Islet of Langerhans (tissue), 1 donor: ENCODE results near the gene STK17A.
A peak's percentile ranks its signal among the peaks of the same experiment; 100 is the strongest.

Source experiments
- FAIRE-seq: peaks from one replicate; lab custom pipeline; 2011; peaks lifted over from hg19 to GRCh38; lab: Jason Lieb, UNC

The STK17A gene

GRCh38 chr7:43637114-43637806 lies 54.4 kb downstream of the STK17A start:
- FAIRE-seq = no peak

DNA sequence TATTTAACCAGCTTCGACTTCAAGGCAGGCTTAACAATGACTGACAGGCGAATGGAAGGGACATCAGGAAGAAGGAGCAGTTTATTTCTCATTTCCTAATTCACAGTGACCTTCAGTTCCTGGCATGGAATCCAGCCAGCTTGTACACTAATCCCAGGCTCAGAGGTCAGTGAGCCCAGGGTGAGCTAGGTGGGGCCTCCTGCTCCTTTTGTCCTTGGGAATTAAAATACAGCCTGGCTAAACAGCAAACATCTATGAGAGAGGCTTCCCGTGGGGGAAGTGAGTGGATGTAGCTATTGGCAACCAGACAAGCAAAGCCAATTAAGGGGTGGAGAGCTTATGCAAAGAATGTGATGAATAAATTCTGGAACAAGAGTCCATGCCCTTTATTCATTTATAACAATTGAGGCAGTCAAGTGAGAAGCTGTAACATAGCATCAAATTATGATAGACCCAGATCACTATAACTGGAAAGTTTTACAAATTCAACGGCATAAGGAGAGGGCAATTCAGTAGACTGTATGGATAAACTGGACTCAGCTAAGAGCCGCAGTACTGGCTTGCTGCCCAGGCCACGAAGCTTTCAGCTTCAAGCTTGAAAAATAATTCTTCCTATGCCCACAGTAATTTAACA lies 57.1 kb downstream of the STK17A start:
- no peak for FAIRE-seq

- FAIRE-seq = no peak
Observed at GRCh38 chr7:43640679-43641078, 57.8 kb downstream of the STK17A start.

- no peak for FAIRE-seq
Observed at GRCh38 chr7:43642897-43643630, 60.2 kb downstream of the STK17A start.

DNA sequence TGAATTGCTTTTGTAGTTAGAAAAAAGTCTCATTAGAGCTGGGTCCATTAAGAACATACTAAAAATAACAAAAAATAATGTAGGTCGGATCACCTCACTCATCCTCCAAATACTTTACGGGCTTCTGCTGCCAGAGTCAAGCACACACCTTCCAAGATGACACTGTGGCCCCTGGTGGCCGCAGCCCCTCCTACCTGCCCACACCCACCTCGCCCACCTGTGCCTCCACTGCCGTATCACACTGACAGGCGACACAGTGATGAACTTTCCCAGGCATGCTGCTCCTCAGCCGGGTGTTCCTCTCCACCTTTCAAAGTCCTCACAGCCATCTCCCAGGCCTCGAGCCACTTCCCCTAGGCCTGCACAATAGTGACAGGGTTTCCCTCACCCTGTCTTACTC lies 60.9 kb downstream of the STK17A start:
- no peak for FAIRE-seq

DNA sequence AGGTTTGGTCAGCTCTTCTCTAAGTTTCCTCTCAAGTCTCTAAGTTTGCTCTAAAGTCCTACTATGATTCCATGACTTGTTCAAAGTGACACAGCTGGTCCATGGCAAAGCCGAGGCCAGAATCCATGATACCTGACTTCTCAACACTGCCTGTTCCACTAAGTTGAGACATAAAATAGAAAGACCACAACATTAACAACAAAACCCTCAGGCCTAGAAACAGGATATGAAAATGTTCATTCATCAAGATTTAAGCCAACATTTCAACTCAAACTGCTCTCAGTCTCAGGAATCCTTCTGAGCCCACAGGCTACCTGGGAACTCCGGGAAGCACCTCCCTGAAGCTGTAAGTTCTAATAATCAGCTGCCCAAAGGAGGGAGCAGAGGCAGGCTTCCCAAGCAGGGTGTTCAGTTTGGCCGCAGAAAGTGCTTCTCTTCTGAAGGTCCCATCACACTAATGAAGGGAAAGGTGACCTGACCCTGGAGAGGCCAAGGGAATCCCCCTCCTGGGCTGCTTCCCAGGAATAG lies 62.9 kb downstream of the STK17A start:
- FAIRE-seq = no peak

GRCh38 chr7:43646603-43647338 lies 63.9 kb downstream of the STK17A start:
- no peak for FAIRE-seq

GRCh38 chr7:43647339-43647672 lies 64.4 kb downstream of the STK17A start:
- no peak for FAIRE-seq

DNA sequence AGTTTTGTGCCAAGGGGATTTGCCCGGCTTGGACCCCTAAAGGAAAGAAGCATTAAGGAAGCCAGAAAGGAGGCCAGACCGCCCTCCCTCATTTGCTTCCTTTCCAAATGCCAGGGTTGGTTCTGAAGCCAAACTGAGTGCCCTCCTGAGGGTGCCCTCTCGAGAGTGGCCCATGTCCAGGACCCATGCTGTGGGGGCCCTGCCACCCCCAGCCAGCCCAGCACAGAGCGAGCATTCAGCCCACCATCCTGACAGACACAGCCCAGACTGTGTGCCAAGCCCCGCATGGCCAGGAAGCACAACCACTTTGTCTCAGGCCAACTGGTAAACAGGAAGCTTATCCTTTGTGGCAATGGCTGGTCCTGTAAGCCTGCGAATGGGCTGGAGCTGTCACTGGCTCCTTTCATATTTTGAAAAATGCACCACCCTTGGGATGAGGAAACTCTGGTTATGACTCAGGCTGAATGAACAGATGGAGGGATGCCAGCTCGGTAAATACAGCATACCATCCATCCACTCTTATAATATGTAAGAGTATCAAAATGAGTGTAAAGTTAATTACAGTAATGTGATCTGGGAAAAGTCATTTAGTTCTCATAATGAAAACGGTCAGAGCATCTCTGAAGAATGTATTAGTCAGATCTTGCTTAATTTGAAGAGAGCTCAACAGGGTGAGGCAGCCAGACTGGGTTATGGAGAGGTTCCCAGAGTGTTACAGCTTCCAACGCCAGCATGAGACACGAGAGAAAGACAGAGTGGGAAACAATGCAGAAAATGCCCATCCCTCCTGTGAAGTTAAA lies 65.0 kb downstream of the STK17A start:
- FAIRE-seq = no peak

DNA sequence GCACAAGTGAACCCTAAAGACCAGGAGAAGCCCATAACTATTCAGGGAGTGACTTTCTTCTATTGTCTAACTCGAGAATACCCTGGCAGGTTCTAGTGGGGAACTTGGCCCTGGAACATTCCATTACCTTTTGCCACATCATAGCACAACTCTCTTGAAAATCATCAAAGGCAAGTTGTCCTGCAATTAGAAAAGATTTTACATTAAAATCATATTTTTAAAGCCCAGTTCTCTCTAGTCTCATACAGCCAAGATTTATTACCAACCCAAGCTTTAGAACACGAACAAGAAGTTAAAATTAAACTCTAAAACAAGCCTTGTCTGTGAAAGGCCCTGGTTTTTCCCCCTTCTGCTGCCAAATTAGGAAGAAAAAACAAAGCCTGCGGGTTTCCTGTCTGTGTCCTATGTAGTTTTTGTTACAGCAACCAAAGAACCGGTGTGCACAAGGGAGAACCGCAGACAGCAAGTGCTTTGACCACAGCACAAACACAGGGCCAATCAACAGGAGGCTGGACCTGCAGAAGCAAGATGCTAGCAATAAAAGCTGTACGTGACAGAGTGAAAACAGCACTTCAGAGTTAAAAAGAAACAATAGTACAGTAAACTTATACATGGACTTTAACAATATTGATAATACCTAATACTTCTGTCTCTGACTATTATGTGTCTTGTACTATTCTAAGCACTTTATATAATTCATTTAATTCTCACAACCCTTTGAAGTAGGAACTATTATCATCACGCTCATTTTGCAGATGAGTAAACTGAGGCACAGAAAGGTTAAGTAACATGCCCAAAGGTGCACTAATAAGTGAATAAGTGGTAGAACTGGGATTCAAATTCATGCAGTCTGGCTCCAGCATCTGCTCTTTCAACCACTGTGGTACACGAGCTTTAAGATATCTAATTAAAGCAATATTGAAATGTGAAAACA lies 65.8 kb downstream of the STK17A start:
- no peak for FAIRE-seq

GRCh38 chr7:43649755-43650274 lies 66.9 kb downstream of the STK17A start:
- FAIRE-seq = no peak

- no peak for FAIRE-seq
Observed at GRCh38 chr7:43650457-43651052, 67.6 kb downstream of the STK17A start.

DNA sequence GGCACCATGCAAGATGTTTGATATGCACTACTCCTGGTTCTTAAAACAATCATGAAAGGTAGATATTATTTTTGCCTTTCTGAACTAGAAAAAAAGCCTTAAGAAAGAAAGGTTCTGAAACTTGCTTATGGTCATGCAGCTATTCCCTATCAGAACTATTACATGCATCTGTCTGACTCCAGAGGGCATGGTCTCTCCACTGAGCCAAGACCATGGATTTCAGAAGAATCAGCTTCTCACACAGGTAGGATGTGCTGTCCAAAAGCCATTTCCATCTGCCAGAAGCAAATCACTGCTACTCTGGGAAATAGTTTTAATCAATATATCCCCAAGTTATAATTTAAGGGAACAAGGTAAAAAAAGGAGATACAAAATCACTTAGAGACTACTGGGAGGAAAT lies 69.5 kb downstream of the STK17A start:
- no peak for FAIRE-seq

DNA sequence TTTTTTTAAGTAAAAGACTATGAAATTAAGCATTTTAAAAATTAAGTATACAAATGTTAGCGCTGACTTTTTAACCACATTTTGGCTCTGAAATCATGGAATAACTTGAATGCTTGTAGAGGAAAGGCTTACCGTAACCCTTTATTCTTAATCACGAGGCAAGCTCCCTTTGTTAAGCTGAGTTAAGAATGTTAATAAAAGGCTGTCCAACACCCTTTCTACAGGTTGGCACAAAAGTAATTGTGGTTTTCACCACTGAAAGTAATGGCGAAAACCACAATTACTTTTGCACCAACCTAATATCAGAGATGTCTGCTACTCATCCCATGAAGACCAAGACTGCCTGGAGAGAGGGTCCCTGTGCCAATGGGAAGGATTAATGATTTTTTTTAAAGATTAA lies 70.6 kb downstream of the STK17A start:
- no peak for FAIRE-seq

DNA sequence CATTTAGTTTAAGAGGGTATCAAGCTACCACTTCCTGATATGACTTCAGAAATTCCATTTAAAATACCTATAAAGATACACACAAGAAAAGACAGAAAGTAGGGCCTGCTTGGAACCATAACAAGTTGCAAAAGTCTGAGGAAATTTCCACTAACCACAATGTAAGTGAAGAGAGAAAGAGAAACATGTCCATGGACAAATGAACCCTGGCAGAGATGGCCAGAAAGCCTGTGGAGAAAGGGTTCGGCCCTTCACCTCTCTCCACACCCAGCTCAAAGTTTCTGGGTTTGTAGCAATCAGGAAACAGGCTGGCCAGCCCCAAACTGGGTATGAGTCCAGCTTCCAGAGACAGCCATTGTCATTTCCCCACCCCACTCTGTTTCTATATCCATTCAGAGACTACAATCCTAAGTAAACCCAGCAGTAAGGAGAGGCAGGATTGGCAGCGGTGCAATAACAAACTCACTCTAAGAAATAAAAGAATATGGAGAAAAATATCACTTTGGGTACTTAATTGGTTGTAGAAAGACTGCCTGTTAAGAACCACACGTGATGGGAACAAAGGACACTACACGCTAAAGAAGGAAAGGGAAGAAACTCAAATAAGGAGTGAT lies 71.1 kb downstream of the STK17A start:
- FAIRE-seq = no peak

DNA sequence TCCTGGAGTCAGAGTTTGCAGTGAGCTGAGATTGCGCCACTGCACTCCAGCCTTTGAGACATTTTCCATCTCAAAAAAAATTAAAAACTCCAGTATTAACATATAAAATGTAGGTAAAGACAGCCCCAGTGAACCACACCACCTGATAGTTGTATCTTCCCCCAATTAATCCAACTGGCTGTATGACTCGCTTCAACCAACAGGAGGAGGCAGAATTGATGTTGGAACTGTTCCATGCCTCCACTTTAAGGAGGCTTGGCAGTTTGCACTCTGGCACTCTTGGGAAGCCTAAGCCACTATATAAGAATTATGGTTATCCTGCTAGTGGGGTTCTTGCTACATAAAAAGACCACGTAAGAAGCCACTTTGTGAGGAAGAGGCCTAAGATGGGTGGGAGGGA lies 72.7 kb downstream of the STK17A start:
- no peak for FAIRE-seq

- FAIRE-seq = no peak
Observed at GRCh38 chr7:43656997-43657396, 74.1 kb downstream of the STK17A start.

GRCh38 chr7:43658718-43659548 lies 76.0 kb downstream of the STK17A start:
- peak; percentile 85 for FAIRE-seq

DNA sequence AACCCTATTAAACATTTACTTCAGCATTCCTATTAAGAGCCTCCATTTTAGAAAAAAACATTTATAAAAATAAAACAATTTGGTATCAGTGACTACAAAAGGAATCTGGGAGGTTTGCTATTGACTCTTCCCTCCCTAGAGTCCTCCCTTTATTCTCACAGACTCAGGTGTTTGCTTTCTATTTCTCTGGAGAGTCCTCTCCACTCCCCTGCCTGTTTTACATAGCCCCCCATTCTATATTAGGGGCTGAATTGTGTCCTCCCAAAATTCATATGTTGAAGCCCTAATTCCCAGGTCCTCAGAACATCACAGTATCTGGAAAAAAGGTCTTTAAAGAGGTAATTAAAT lies 76.6 kb downstream of the STK17A start:
- FAIRE-seq = no peak
